Measurements from ENCODE around the gene GNL3.

- TF ChIP-seq CTCF (IDR thresholded peaks at IDR 0.05; ENCODE audit: extremely low read depth in 1 of 2, insufficient read depth in 1 of 2, low read depth in 1 of 2, low read length in 2 of 2) (no peak), POLR2A (IDR thresholded peaks at IDR 0.05; ENCODE audit: low read depth, low read length) (no peak), POLR2AphosphoS5 (IDR thresholded peaks at IDR 0.05; ENCODE audit: insufficient read depth, low read depth, low read length) (no peak), JUN (IDR thresholded peaks at IDR 0.05; ENCODE audit: borderline replicate concordance, insufficient read depth, insufficient read length, low read depth) (no peak), MAX (IDR thresholded peaks at IDR 0.05; ENCODE audit: insufficient read depth, insufficient read length) (no peak), MYC (IDR thresholded peaks at IDR 0.05; ENCODE audit: low read depth, low read length) (no peak), EZH2 (IDR thresholded peaks at IDR 0.05; ENCODE audit: borderline replicate concordance, low read depth, low read length, severe bottlenecking) (no peak), FOS (IDR thresholded peaks at IDR 0.05; ENCODE audit: borderline replicate concordance, insufficient read depth, low read length) (no peak)
These were observed 11.8 kb downstream of the GNL3 start for GRCh38 chr3:52697632-52697965.

All from endothelial cell of umbilical vein (primary cell).